ENCODE data around the gene PBRM1. TPM values are rescaled to one million over a fixed set of nuclear protein-coding genes. Genes with fewer than 3 reads are reported as not detected.
A peak's percentile ranks its signal among the peaks of the same experiment; 100 is the strongest.

Gene PBRM1
- total RNA-seq, 1 experiment from 2014 or later: 40.0 TPM

DNA sequence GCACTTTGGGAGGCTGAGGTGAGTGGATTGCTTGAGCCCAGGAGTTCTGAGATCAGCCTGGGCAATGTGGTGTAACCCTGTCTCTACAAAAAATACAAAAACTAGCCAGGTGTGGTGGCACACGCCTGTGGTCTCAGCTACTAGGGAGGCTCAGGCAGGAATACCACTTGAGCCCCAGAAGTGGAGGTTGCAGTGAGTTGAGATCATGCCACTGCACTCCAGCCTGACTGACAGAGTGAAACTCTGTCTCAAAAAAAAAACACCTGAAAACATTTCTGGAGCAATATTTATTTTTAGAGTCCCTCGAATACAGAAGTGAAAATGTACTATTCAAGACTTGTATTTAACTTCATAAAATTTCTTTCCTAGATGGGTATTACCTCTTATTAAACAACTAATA, 24.8 kb upstream of the PBRM1 start (continued):
- TF ChIP-seq, protein P1, sequence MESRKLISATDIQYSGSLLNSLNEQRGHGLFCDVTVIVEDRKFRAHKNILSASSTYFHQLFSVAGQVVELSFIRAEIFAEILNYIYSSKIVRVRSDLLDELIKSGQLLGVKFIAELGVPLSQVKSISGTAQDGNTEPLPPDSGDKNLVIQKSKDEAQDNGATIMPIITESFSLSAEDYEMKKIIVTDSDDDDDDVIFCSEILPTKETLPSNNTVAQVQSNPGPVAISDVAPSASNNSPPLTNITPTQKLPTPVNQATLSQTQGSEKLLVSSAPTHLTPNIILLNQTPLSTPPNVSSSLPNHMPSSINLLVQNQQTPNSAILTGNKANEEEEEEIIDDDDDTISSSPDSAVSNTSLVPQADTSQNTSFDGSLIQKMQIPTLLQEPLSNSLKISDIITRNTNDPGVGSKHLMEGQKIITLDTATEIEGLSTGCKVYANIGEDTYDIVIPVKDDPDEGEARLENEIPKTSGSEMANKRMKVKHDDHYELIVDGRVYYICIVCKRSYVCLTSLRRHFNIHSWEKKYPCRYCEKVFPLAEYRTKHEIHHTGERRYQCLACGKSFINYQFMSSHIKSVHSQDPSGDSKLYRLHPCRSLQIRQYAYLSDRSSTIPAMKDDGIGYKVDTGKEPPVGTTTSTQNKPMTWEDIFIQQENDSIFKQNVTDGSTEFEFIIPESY (IDR thresholded peaks at IDR 0.05; ENCODE audit: extremely low read depth, insufficient replicate concordance, low read length): no peak
- TF ChIP-seq, protein P2, sequence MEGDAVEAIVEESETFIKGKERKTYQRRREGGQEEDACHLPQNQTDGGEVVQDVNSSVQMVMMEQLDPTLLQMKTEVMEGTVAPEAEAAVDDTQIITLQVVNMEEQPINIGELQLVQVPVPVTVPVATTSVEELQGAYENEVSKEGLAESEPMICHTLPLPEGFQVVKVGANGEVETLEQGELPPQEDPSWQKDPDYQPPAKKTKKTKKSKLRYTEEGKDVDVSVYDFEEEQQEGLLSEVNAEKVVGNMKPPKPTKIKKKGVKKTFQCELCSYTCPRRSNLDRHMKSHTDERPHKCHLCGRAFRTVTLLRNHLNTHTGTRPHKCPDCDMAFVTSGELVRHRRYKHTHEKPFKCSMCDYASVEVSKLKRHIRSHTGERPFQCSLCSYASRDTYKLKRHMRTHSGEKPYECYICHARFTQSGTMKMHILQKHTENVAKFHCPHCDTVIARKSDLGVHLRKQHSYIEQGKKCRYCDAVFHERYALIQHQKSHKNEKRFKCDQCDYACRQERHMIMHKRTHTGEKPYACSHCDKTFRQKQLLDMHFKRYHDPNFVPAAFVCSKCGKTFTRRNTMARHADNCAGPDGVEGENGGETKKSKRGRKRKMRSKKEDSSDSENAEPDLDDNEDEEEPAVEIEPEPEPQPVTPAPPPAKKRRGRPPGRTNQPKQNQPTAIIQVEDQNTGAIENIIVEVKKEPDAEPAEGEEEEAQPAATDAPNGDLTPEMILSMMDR (IDR thresholded peaks at IDR 0.05 in 2 of 3, conservative IDR thresholded peaks at IDR 0.05 in 1 of 3; ENCODE audit: borderline replicate concordance in 1 of 3, insufficient read depth in 1 of 3, low read depth in 2 of 3, low read length in 2 of 3): no peak
- TF ChIP-seq, protein P3, sequence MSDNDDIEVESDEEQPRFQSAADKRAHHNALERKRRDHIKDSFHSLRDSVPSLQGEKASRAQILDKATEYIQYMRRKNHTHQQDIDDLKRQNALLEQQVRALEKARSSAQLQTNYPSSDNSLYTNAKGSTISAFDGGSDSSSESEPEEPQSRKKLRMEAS (IDR thresholded peaks at IDR 0.05): no peak

DNA sequence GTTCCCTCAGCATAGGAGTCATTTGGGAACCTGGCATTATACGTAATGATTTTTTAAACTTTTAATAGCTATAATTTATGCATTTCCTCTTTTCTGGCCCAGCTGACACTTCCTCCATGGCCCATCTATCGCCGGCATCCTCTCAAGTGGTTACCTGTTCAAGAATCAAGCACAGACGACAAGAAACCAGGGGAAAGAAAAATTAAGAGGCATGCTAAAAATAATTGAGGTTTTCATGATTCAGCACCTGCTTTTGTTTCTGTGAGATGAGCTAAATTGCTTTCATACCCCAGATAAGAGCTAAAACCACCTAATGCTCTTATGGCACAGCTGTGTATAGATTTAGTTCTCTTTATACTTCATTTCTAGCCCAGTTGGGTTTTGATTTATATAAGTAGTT, 21.9 kb upstream of the PBRM1 start:
- H3K9ac ChIP-seq (ENCODE audit: low read length): no peak overlapping the region
- TF ChIP-seq ZFX (IDR thresholded peaks at IDR 0.05) (no peak), JUND (IDR thresholded peaks at IDR 0.05) (no peak), CBX3 (IDR thresholded peaks at IDR 0.05; ENCODE audit: low read depth) (no peak)
- peak overlapping the region; percentile 99 for H3K4me2 ChIP-seq (ENCODE audit: low read length)
- no peaks in the 10 kb centered on the region for H4K20me1 ChIP-seq (ENCODE audit: insufficient read depth)
- ChIA-PET RAD21 (ENCODE audit: low non-redundant PET in 1 of 2, low total read pairs in 2 of 2, uncharacterized antibody in 2 of 2, unreplicated experiment in 2 of 2) (no interaction called here), CTCF (no interaction called here), POLR2A (interaction anchor here (0.6 kb wide), 1 partner anchor 16 kb away, joined by 3 read pairs; no protein-coding TSS in a partner anchor)
- DNase-seq (ENCODE audit: low read depth, low spot score) (no peak), ATAC-seq (no peak)
- peaks cover 10% of the 10 kb centered on the region in 2 experiments; a peak in 3 of 4 replicates for H3K36me3 ChIP-seq (ENCODE audit: control insufficient read depth in 1 of 2, insufficient read depth in 2 of 2, low read length in 2 of 2)
- no peaks in the 10 kb centered on the region for H3K9me3 ChIP-seq (ENCODE audit: control insufficient read depth in 1 of 2, insufficient read depth in 1 of 2, low read depth in 1 of 2, low read length in 2 of 2)
- BruUV-seq (replicated peaks): no TSS peak
- H3K27me3 ChIP-seq (ENCODE audit: insufficient read depth, low read length): no peaks in the 10 kb centered on the region
- no peaks in the 10 kb centered on the region for H3K9me2 ChIP-seq (ENCODE audit: insufficient read depth)
- H2AFZ ChIP-seq (ENCODE audit: low read depth, low read length, poor library complexity, severe bottlenecking): no peak overlapping the region
- peak overlapping the region in 1 of 2 experiments; percentile 96; a peak in 1 of 4 replicates for H3K4me3 ChIP-seq (replicated peaks in 1 of 2; ENCODE audit: low read depth in 1 of 2, low read length in 2 of 2)
- intact Hi-C loops (cut with micrococcal nuclease): no loop called here
- H3K27ac ChIP-seq (ENCODE audit: low read depth, low read length): no peak overlapping the region
- H3K4me1 ChIP-seq (ENCODE audit: control insufficient read depth in 1 of 2, insufficient read depth in 2 of 2, low read length in 2 of 2): peaks cover 10 to 12% of the 10 kb centered on the region in 2 experiments; a peak in 3 of 4 replicates
- H3K79me2 ChIP-seq (ENCODE audit: insufficient read depth, low read length): peaks cover 49% of the 10 kb centered on the region

All from HCT116 (cell line).